GM12801 (cell line): ENCODE data around the gene CALHM4.

Source experiments
- CTCF ChIP-seq: IDR thresholded peaks from one replicate; pipeline ENCODE4 v1.5.1; 2011; ENCODE audit warnings: control low read depth; ENCODE audit not compliant: insufficient read length; ENCODE audit errors: extremely low read depth

Gene CALHM4

GRCh38 chr6:116578335-116578734, 24.8 kb downstream of the CALHM4 start:
- TF ChIP-seq CTCF = no peak

- TF ChIP-seq CTCF = no peak
Observed at GRCh38 chr6:116579143-116579542, 25.6 kb downstream of the CALHM4 start.

- TF ChIP-seq CTCF = no peak
Observed at GRCh38 chr6:116580198-116580597, 26.6 kb downstream of the CALHM4 start.

GRCh38 chr6:116586276-116586675, 32.7 kb downstream of the CALHM4 start:
- no peak for TF ChIP-seq CTCF

GRCh38 chr6:116586738-116587137, 33.2 kb downstream of the CALHM4 start:
- TF ChIP-seq CTCF = no peak

GRCh38 chr6:116595247-116595646, 41.7 kb downstream of the CALHM4 start:
- TF ChIP-seq CTCF = no peak

GRCh38 chr6:116596815-116597214, 43.3 kb downstream of the CALHM4 start:
- no peak for TF ChIP-seq CTCF

- no peak for TF ChIP-seq CTCF
Observed at GRCh38 chr6:116605935-116606334, 52.4 kb downstream of the CALHM4 start.
